SK-N-MC (cell line): Measurements from ENCODE around the gene SLC18A3.

Source experiments
- EZH2 ChIP-seq: fragments of 200-600 bp; sonication (generic); IDR thresholded peaks from one replicate; pipeline ENCODE4 v1.6.1; 2017; ENCODE audit warnings: antibody characterized with exemption
- FOXP2 ChIP-seq: optimal IDR thresholded peaks from 2 replicates; pipeline ENCODE3; 2011; ENCODE audit warnings: mild to moderate bottlenecking, moderate library complexity; ENCODE audit not compliant: insufficient read depth; ENCODE audit errors: extremely low read length, control extremely low read depth
- POLR2AphosphoS5 ChIP-seq: IDR thresholded peaks from 2 replicates; pipeline ENCODE4 v1.6.1; 2012; ENCODE audit warnings: mild to moderate bottlenecking, low read depth, low read length, borderline replicate concordance

- no peak for TF ChIP-seq POLR2AphosphoS5
- TF ChIP-seq EZH2: no peak
- no peak for TF ChIP-seq FOXP2
These were observed 43.3 kb downstream of the SLC18A3 start for GRCh38 chr10:49653273-49653929.
